H1 (cell line): ENCODE results near the gene CNDP2. TPM values are rescaled to one million over a fixed set of nuclear protein-coding genes. Genes with fewer than 3 reads are reported as not detected.
A peak's percentile ranks its signal among the peaks of the same experiment; 100 is the strongest.

Experiments
- BCL11A ChIP-seq, 2 experiments: IDR thresholded peaks; one replicate each; pipeline ENCODE4 v1.6.1; 2011; ENCODE audit warnings: low read depth in 2 of 2, low read length in 2 of 2, mild to moderate bottlenecking in 2 of 2
- CBX5 ChIP-seq: fragments of 300-800, 300-1000 bp; sonication (generic); IDR thresholded peaks from 2 replicates; pipeline ENCODE4 v1.7.1; 2016; ENCODE audit warnings: antibody characterized with exemption, low read length, low read depth
- CBX8 ChIP-seq: fragments of 300-800, 300-1000 bp; sonication (generic); IDR thresholded peaks from 2 replicates; pipeline ENCODE4 v1.7.1; 2016; ENCODE audit warnings: low read depth, low read length, borderline replicate concordance
- CHD2 ChIP-seq: IDR thresholded peaks from 2 replicates; pipeline ENCODE4 v1.6.1; 2012; ENCODE audit warnings: low read length, improper control_type of control experiment
- CREB1 ChIP-seq: IDR thresholded peaks from 2 replicates; pipeline ENCODE4 v1.6.1; 2012; ENCODE audit warnings: inconsistent platforms
- FOSL1 ChIP-seq: IDR thresholded peaks from 2 replicates; pipeline ENCODE4 v1.6.1; 2011; ENCODE audit warnings: mild to moderate bottlenecking, low read depth, low read length, moderate library complexity; ENCODE audit not compliant: insufficient read depth
- KDM4A ChIP-seq: IDR thresholded peaks from one replicate; pipeline ENCODE4 v1.7.1; 2012; ENCODE audit warnings: low read depth, mild to moderate bottlenecking, moderate library complexity, low read length, inconsistent platforms; ENCODE audit not compliant: severe bottlenecking
- POLR2AphosphoS5 ChIP-seq: IDR thresholded peaks from 2 replicates; pipeline ENCODE4 v1.6.1; 2011; ENCODE audit warnings: low read depth, low read length
- RFX5 ChIP-seq: IDR thresholded peaks from 2 replicates; pipeline ENCODE4 v1.6.1; 2011; ENCODE audit warnings: low read depth, low read length, improper control_type of control experiment, borderline replicate concordance
- SRF ChIP-seq: IDR thresholded peaks from 2 replicates; pipeline ENCODE4 v1.6.1; 2011; ENCODE audit warnings: mild to moderate bottlenecking, low read depth, low read length, moderate library complexity
- TCF12 ChIP-seq: IDR thresholded peaks from 2 replicates; pipeline ENCODE4 v1.6.1; 2011; ENCODE audit warnings: low read depth, mild to moderate bottlenecking, low read length
- YY1 ChIP-seq: IDR thresholded peaks from 2 replicates; pipeline ENCODE4 v1.6.1; 2011; ENCODE audit warnings: low read depth, mild to moderate bottlenecking, low read length
- polyA plus RNA-seq, 7 experiments: library from polyadenylated mRNA; depleted of rRNA in 3 of 7; stranded (reverse) in 5 of 7; unstranded in 2 of 7; fragments of >200 nt in 5 of 7; fragments of 200-250 nt in 2 of 7; gene quantifications; 1 replicate in 5 of 7; 2 replicates in 1 of 7; 4 replicates in 1 of 7; pipeline versions ENCODE4 v1.2.1 to v1.2.3, GENCODE V29; 2011 to 2013; ENCODE audit warnings: missing spikeins in 2 of 7, mixed read lengths in 2 of 7
- total RNA-seq: library from RNA; stranded (reverse); fragmentation: NEBNext Ultra II Directional; extraction: Animal tissue kit (Norgen Biotek cat#: 25700); gene quantifications from 2 replicates; pipeline ENCODE4 v1.2.1, GENCODE V29; 2021
- TF ChIP-seq, protein P1 (sequence below): IDR thresholded peaks from 2 replicates; pipeline ENCODE4 v1.6.1; 2011; ENCODE audit warnings: low read length, improper control_type of control experiment

CNDP2 gene
- total and polyA plus RNA-seq, 2 of the 8 experiments (the other 6 are each of a cell fraction or from before 2014, with no cell fraction given) = 71.8 to 243 TPM

DNA sequence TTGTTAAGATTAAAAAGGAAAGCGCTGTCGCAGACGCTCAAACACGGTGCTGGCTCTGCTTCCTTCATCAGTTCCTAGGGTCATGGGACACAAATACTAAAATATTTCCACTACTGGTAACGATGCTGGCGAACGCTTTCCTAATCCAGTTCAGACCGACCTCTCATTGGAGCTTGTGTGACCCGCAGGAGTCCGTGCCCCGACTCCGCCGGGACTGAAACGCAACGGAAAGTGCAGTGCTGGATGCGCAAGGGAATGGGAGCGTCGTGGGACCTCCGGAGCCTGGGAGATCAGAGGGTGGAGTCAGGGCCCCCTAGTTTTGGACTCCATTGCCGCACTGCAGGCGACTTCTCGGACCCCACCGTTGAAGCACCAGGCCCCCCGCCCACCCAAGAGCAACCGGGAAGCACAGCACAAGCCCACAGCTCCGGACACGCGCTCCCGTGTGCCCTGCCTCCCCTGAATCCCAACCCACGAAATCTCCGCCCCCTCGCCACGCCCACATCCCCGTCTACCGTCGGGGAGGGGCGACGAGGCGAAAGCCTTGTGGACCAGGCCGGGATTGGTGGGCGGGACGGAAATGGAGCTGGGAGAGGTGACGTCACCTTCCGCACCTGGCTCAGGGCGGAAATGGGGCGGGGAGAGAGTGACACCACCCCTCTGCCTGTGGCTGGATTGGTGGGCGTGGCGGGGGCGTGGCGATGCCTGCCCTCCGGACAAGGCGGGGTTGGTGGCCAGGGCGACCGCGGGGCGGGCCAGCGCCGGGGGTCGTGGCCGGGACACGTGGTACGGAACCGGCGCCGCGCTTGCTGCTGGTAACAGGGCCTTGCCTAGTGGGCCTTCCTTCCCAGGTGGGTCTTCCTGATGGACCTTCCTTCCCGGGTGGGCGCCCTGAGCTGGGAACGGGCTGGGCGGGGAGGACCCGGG, at the start of gene CNDP2 (continued):
- TF ChIP-seq CHD2 (no peak), CREB1 (peak; percentile 89), SRF (no peak), FOSL1 (no peak), YY1 (no peak), KDM4A (peak; percentile 78), CBX8 (no peak), BCL11A (IDR thresholded peaks at IDR 0.05; ENCODE audit: low read depth in 2 of 2, low read length in 2 of 2) (no peak), CBX5 (no peak), TCF12 (no peak), POLR2AphosphoS5 (peak; percentile 91), RFX5 (no peak)
- TF ChIP-seq, protein P1, sequence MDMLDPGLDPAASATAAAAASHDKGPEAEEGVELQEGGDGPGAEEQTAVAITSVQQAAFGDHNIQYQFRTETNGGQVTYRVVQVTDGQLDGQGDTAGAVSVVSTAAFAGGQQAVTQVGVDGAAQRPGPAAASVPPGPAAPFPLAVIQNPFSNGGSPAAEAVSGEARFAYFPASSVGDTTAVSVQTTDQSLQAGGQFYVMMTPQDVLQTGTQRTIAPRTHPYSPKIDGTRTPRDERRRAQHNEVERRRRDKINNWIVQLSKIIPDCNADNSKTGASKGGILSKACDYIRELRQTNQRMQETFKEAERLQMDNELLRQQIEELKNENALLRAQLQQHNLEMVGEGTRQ = peak; percentile 79
